ENCODE results near the gene PRCC.
"Not testable (repeated sequence)": the region's sequence is repeated elsewhere in the genome, so short reads cannot be mapped to it uniquely, and the experiment has no call there.

PRCC gene

DNA sequence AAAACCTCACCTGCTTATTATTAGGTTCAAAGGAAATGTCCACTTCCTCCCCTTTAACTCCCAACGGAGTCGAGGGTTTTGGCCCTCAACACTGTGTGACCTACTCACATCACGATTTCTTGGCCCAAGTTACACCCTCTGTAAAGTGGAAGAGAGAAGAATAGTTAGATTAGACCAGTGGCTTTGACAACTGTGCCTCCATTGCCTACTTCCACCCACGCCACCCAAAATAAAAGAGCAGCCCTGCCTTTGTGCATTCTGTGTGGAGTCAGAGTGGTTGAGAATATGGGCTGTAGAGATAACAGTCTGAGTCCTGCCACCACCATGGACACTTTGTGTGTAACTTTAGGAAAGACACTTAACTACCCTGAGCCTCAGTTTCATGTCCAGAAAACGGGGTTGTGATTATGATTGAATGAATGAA, 11.8 kb upstream of the PRCC start:
- TF ChIP-seq, protein P1, sequence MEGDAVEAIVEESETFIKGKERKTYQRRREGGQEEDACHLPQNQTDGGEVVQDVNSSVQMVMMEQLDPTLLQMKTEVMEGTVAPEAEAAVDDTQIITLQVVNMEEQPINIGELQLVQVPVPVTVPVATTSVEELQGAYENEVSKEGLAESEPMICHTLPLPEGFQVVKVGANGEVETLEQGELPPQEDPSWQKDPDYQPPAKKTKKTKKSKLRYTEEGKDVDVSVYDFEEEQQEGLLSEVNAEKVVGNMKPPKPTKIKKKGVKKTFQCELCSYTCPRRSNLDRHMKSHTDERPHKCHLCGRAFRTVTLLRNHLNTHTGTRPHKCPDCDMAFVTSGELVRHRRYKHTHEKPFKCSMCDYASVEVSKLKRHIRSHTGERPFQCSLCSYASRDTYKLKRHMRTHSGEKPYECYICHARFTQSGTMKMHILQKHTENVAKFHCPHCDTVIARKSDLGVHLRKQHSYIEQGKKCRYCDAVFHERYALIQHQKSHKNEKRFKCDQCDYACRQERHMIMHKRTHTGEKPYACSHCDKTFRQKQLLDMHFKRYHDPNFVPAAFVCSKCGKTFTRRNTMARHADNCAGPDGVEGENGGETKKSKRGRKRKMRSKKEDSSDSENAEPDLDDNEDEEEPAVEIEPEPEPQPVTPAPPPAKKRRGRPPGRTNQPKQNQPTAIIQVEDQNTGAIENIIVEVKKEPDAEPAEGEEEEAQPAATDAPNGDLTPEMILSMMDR (IDR thresholded peaks at IDR 0.05; ENCODE audit: low read depth, low read length): no peak
- Histone ChIP-seq H3K9me3 (no peaks in the 10 kb centered on the region), H3K27me3 (no peaks in the 10 kb centered on the region), H3K4me3 (ENCODE audit: low read depth, low read length) (no peak overlapping the region), H3K36me3 (no peaks in the 10 kb centered on the region), H3K4me1 (peaks cover 3% of the 10 kb centered on the region; the same call in 1 of the 2 replicates)
- DNase-seq: no peak

DNA sequence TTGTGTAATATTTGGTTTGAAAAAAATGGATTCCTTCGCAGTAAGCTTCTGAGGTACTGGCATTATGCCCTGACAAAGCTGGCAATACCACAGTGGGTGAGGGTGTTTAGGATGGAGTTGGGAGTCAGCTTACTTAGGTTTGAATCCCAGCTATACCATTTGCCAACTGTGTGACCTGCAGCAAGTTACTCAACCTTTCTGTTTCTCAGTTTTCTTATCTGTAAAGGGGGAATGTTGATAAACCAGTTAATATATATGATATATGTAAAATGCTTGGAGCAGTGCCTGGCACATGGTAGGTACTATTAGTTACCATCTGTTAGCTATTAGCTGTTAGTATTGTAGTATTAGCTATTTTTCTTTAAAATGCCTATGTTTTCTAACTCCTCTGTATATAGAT, 11.0 kb upstream of the PRCC start:
- Histone ChIP-seq H3K4me1 (peaks cover 3% of the 10 kb centered on the region), H3K9me3 (no peaks in the 10 kb centered on the region), H3K27me3 (no peaks in the 10 kb centered on the region), H3K4me3 (ENCODE audit: low read depth, low read length) (no peak overlapping the region), H3K36me3 (no peaks in the 10 kb centered on the region)
- TF ChIP-seq, protein P1 (IDR thresholded peaks at IDR 0.05; ENCODE audit: low read depth, low read length): no peak
- no peak for DNase-seq

DNA sequence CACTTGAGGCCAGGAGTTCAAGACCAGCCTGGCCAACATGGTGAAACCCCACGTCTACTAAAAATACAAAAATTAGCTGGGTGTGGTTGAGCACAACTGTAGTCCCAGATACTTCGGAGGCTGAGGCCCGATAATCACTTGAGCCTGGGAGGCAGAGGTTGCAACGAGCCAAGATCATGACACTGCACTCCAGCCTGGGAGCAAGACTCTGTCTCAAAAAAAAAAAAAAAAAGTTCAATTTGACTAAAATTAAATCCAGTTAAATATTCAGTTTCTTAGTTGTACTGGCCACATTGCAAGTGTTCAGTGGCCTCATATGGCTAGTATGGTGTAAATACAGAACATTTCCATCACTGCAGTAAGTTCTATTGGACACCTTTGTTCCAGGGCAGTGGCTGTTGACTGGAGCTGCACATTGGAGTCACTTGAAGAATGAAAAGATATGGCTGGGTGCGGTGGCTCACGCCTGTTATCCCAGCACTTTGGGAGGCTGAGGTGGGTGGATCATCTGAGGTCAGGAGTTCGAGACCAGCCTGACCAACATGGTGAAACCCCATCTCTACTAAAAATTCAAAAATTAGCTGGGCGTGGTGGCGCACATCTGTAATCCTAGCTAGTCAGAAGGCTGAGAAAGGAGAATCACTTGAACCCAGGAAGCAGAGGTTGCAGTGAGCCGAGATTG, 9.6 kb upstream of the PRCC start:
- not testable (repeated sequence) for H3K4me3 ChIP-seq (ENCODE audit: low read depth, low read length); H3K4me1 ChIP-seq; DNase-seq; H3K9me3 ChIP-seq; H3K27me3 ChIP-seq; H3K36me3 ChIP-seq

DNA sequence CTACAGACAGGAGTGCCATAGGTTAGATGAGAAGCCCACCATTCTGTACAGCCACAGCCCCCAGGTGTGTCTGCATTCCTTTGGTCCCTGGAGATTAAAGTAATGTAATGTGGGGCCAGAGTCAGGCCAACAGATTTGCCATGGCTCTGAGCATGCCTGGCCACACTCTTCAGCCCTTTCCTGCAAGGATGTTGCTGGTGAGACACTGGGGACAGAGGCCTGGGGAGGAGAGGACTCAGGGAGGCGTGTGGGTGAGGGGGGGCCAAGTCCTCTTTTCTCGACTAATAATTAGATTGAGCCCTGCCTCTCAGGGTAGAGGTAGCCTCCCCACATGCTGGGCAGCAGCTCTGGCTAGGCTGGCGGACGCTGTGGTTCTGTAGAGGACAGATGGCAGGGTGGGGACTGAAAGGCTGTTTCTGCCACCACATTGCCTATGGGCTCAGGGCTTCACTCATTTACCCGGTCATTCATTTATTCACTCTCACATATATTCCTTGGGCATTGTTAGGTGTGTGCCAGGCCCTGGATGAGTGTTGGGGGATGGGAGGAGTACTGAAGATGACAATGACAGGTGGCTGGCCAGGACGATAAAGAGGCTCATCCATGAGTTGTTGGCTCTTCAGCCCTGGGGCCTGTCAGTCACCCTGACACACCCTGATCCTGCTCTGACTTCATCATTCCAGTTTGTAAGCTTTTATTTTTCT, 7.1 kb upstream of the PRCC start:
- Histone ChIP-seq H3K9me3 (no peaks in the 10 kb centered on the region), H3K4me1 (peaks cover 3% of the 10 kb centered on the region), H3K27me3 (no peaks in the 10 kb centered on the region), H3K4me3 (ENCODE audit: low read depth, low read length) (no peak overlapping the region), H3K36me3 (no peaks in the 10 kb centered on the region)
- DNase-seq: no peak
- TF ChIP-seq, protein P1 (IDR thresholded peaks at IDR 0.05; ENCODE audit: low read depth, low read length): no peak

DNA sequence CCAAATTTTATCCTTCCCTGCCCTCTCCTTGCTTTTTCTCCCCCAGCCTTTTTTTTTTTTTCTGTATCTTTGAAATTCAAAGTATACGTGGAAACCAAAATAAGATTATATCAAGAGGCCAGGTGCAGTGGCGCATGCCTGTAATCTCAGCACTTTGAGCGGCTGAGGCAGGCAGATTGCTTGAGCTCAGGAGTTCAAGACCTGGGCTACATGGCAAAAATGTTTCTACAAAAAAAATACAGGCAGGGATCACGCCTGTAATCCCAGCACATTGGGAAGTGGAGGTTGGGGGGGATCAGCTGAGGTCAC, 6.6 kb upstream of the PRCC start:
- no peak overlapping the region for H3K4me3 ChIP-seq (ENCODE audit: low read depth, low read length)
- no peaks in the 10 kb centered on the region for H3K9me3 ChIP-seq
- DNase-seq: no peak
- H3K27me3 ChIP-seq: no peaks in the 10 kb centered on the region
- H3K4me1 ChIP-seq: peaks cover 3% of the 10 kb centered on the region
- no peaks in the 10 kb centered on the region for H3K36me3 ChIP-seq
- TF ChIP-seq, protein P1 (IDR thresholded peaks at IDR 0.05; ENCODE audit: low read depth, low read length): no peak

DNA sequence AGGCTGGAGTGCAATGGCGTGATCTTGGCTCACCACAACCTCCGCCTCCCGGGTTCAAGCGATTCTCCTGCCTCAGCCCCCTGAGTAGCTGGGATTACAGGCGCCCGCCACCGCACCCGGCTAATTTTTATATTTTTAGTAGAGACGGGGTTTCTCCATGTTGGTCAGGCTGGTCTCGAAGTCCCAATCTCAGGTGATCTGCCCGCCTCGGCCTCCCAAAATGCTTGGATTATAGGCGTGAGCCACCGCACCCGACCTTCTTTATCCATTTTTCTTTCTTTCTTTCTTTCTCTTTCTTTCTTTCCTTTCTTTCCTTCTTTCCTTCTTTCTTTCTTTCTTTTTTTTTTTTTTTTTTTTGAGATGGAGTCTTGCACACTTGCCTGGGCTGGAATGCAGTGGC, 2.2 kb upstream of the PRCC start:
- DNase-seq; H3K9me3 ChIP-seq; H3K4me3 ChIP-seq (ENCODE audit: low read depth, low read length); H3K27me3 ChIP-seq; H3K36me3 ChIP-seq; H3K4me1 ChIP-seq: not testable (repeated sequence)

DNA sequence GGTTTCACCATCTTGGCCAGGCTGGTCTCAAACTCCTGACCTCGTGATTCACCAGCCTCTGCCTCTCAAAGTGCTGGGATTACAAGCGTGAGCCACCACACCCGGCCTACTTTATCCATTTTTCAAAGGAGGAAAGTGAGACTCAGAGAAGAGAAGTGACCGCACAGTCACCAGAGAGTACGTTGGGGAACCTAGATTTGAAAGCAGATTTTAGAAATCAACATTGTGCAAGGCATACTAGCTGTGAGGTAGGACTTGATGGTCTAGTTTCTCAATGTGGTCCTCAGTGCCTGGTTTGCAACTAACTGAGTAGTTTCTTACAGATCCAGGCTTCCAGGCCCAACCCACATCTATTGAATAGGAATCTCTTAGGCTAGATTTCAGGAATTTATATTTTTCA, 1.7 kb upstream of the PRCC start:
- Histone ChIP-seq H3K4me3 (ENCODE audit: low read depth, low read length) (no peak overlapping the region; the same call in 1 of the 2 replicates), H3K27me3 (no peaks in the 10 kb centered on the region), H3K9me3 (no peaks in the 10 kb centered on the region), H3K36me3 (peaks cover 7% of the 10 kb centered on the region), H3K4me1 (no peaks in the 10 kb centered on the region; the same call in 1 of the 2 replicates)
- TF ChIP-seq, protein P1 (IDR thresholded peaks at IDR 0.05; ENCODE audit: low read depth, low read length): no peak
- DNase-seq: no peak

Data from BE2C (cell line).